Measurements from ENCODE around the gene RPGR.

RPGR gene, protein sequence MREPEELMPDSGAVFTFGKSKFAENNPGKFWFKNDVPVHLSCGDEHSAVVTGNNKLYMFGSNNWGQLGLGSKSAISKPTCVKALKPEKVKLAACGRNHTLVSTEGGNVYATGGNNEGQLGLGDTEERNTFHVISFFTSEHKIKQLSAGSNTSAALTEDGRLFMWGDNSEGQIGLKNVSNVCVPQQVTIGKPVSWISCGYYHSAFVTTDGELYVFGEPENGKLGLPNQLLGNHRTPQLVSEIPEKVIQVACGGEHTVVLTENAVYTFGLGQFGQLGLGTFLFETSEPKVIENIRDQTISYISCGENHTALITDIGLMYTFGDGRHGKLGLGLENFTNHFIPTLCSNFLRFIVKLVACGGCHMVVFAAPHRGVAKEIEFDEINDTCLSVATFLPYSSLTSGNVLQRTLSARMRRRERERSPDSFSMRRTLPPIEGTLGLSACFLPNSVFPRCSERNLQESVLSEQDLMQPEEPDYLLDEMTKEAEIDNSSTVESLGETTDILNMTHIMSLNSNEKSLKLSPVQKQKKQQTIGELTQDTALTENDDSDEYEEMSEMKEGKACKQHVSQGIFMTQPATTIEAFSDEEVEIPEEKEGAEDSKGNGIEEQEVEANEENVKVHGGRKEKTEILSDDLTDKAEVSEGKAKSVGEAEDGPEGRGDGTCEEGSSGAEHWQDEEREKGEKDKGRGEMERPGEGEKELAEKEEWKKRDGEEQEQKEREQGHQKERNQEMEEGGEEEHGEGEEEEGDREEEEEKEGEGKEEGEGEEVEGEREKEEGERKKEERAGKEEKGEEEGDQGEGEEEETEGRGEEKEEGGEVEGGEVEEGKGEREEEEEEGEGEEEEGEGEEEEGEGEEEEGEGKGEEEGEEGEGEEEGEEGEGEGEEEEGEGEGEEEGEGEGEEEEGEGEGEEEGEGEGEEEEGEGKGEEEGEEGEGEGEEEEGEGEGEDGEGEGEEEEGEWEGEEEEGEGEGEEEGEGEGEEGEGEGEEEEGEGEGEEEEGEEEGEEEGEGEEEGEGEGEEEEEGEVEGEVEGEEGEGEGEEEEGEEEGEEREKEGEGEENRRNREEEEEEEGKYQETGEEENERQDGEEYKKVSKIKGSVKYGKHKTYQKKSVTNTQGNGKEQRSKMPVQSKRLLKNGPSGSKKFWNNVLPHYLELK

DNA sequence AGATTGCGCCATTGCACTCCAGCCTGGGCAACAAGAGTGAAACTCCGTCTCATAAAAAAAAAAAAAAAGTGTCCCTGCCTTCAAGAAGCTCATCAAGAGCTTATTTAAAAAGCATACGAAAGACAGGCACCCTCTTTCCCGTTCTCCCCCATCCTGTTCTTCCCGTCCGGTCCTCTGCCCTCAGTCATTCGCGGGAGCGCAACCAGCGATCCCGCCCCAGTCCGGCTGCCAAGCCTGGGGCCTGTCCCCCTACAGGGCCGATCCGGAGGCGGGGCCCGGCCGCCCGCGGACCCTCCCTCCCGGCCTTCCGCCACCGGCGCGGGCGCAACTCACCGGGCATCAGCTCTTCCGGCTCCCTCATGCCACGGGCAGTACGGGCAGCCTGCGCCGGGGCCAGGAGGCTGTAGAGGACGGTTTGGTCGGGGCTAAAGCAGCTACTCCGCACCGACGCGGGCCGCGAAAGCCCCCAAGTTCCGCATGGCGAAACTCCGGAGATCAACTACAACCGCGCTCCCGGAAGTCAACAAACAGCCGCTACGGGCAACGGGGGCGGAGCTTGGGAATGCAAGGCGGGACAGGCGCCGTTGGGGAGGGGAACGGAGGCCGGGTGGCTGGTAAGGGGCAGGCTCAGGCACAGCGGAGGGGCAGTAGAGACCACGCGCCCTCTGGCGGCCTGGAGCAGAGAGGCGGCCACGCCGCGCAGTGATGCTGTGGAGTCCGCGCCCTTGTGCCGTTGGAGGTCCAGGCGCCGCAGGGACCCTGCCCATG, at the start of gene RPGR:
Gene RPGR, minus strand, starts transcription at position 503 of the 768 bp plus-strand sequence. Its CDS starts 142 bp downstream, at position 361.
- no peaks in the 10 kb centered on the region for H3K9me3 Mint-ChIP-seq
- peak within 1 kb of the TSS; percentile 100 for H3K27ac Mint-ChIP-seq
- no peaks in the 10 kb centered on the region for H3K27me3 Mint-ChIP-seq
- ATAC-seq (ENCODE audit: low read depth) (peak; percentile 89), DNase-seq (ENCODE audit: low spot score in 2 of 2) (peak; percentile 83 to 90)
- peaks cover 11% of the 10 kb centered on the region for H3K4me1 Mint-ChIP-seq
- H3K4me3 Mint-ChIP-seq, result peak within 1 kb of the TSS; percentile 96
- no peaks in the 10 kb centered on the region for H3K36me3 Mint-ChIP-seq

DNA sequence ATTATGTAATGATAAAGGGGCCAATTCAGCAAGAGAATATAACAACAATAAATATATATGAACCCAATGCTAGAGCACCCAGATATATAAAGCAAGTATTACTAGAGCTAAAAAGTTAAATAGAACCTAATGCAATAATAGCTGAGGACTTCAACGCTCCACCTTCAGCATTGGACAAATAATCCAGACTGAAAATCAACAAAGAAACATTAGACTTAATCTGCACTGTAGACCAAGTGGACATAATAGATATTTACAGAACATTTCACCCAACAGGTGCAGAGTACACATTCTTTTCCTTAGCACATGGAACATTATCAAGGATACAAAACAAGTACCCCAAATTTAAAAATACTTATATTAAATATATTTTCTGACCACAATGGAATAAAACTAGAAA, 49.4 kb upstream of the RPGR start:
- Mint-ChIP-seq H3K4me1 (no peaks in the 10 kb centered on the region), H3K36me3 (no peaks in the 10 kb centered on the region), H3K27me3 (peaks cover 4% of the 10 kb centered on the region), H3K27ac (no peak overlapping the region), H3K4me3 (no peak overlapping the region), H3K9me3 (peaks cover 1% of the 10 kb centered on the region)
- ATAC-seq (ENCODE audit: low read depth) (no peak), DNase-seq (ENCODE audit: low spot score in 2 of 2) (no peak)

DNA sequence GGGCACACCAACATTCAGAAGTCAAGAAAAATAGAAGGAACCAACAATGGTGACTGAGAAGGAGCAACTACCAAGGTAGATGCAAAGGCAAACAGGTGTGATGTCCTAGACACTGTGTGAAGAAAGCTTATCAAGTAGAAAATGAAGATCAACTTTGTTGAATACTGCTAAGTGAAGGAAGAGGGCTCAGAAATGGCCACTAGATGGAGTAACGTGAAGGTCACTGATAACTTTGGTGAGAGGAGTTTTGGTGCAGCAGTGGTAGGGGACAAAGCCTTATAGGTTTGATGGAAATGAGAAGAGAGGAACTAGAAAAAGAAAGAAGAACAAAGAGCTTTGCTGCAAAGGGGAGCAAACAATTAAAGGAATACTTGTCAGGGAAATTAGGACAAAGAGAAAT, 48.6 kb upstream of the RPGR start:
- ATAC-seq (ENCODE audit: low read depth), result no peak
- Mint-ChIP-seq H3K9me3 (peaks cover 1% of the 10 kb centered on the region), H3K27ac (no peak overlapping the region), H3K4me3 (no peak overlapping the region), H3K36me3 (no peaks in the 10 kb centered on the region), H3K27me3 (peaks cover 4% of the 10 kb centered on the region), H3K4me1 (no peaks in the 10 kb centered on the region)
- DNase-seq (ENCODE audit: low spot score in 2 of 2), result no peak

DNA sequence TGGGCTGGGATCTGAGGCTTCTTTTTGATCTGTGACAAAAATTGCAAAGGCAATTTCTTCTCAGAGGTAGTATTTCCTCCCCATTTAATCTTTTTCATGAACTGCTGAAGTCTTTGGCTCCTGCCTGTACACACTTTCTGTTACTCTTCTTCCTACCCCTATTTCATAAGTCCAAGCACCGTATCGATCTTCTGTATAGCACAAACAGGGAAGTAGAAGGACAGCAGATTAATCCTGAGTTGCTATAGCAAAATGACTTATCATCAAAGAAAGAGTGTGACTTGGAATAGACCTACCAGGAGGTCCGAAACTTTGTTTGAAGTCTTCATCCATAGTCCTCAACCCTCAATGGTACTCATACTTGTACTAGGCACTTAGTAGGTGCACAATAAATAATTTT, 47.1 kb upstream of the RPGR start:
- H3K9me3 Mint-ChIP-seq, result peaks cover 1% of the 10 kb centered on the region
- no peak for ATAC-seq (ENCODE audit: low read depth)
- H3K27me3 Mint-ChIP-seq, result peaks cover 4% of the 10 kb centered on the region

DNA sequence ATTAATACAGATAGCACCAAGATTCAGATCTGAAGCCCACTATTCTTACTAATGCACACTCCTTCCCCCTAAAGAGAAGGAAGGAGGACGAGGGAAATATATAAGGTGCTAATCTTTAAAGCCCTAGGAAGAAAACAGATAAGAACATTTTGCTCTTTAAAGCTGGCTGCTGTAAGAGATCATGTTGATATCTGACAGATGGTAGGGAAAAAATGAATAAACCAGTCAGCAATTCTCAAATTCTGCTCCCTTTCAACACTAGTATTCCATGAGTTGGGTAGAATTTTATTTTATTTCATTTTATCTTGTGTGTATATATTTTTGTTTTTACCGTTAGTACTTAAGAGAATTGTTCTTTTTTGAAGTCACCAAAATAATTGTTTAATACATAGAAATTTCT, 44.3 kb upstream of the RPGR start:
- Mint-ChIP-seq H3K4me3 (no peak overlapping the region), H3K27ac (no peak overlapping the region), H3K4me1 (no peaks in the 10 kb centered on the region), H3K27me3 (peaks cover 2% of the 10 kb centered on the region), H3K36me3 (no peaks in the 10 kb centered on the region), H3K9me3 (no peaks in the 10 kb centered on the region)
- no peak for DNase-seq (ENCODE audit: low spot score in 2 of 2)
- ATAC-seq (ENCODE audit: low read depth), result no peak

More for the DNA sequence above, 47.1 kb upstream of the RPGR start:
- Mint-ChIP-seq H3K36me3 (no peaks in the 10 kb centered on the region), H3K4me3 (no peak overlapping the region), H3K4me1 (no peaks in the 10 kb centered on the region), H3K27ac (no peak overlapping the region)
- no peak for DNase-seq (ENCODE audit: low spot score in 2 of 2)

DNA sequence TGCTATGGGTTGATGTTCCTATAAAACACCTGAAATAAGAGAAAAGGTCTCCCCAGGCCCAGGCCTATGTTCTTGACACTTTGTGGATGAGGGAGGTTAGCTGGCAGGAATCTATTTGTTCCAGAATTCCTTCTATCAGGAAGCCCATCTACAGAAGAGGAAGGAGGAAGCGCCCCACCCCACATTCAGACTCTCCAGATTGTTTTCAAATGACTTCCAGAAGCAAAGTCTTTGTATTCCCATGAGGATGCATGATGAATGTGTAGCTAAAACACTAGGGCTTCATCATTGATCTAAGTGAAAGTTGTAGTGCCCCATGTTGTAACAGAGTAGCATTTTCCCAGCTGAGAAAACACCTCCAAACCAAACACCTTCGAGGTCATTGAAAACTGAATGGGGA, 41.5 kb upstream of the RPGR start:
- ATAC-seq (ENCODE audit: low read depth) (no peak), DNase-seq (ENCODE audit: low spot score in 2 of 2) (no peak)
- no peak overlapping the region for H3K27ac Mint-ChIP-seq
- no peaks in the 10 kb centered on the region for H3K9me3 Mint-ChIP-seq
- peaks cover 2% of the 10 kb centered on the region for H3K27me3 Mint-ChIP-seq
- H3K36me3 Mint-ChIP-seq, result no peaks in the 10 kb centered on the region
- H3K4me3 Mint-ChIP-seq, result no peak overlapping the region
- H3K4me1 Mint-ChIP-seq, result no peaks in the 10 kb centered on the region

DNA sequence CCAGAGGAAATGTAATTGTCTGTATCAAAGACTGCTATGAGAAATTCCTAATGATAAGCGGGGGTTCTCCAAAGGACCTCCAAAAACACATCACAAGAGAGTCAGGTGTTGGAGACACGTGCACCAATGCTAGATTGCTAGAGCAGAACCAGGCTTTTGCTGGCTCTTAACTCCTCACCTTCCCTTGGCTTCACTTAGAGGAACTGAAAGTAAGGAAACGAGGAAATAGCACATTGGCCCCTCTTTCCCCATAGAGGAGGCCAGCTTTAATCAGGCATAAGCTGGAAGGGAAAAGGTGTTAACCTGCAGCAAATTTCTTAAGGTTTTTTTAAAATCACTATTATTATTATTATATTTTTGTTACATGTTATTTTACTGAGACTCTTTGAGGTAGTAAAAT, 38.6 kb upstream of the RPGR start:
- Mint-ChIP-seq H3K36me3 (no peaks in the 10 kb centered on the region), H3K27ac (no peak overlapping the region), H3K4me3 (no peak overlapping the region), H3K4me1 (no peaks in the 10 kb centered on the region), H3K27me3 (no peaks in the 10 kb centered on the region), H3K9me3 (no peaks in the 10 kb centered on the region)
- peak; percentile 24 for ATAC-seq (ENCODE audit: low read depth)
- DNase-seq (ENCODE audit: low spot score in 2 of 2), result no peak

DNA sequence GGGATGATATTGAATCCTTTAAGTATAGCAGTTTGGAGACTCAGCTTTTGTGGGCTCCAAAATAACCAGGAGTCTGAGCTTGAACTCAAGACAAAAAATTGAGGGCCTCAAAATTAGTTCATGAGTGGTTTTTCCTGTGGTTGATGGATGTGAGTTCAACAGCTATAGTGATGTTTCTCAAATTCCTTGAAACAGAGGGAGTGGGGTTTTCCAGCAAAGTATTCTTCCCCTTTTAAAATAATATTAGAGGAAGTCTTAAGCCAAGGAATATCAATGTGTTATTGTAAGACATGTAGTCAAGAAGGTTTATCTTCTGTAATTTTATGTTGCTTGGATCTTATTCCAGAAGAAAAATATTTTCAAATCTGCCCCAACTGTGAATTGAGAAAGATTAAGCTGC, 35.7 kb upstream of the RPGR start:
- Mint-ChIP-seq H3K9me3 (no peaks in the 10 kb centered on the region), H3K27me3 (no peaks in the 10 kb centered on the region), H3K4me3 (no peak overlapping the region), H3K36me3 (no peaks in the 10 kb centered on the region), H3K27ac (no peak overlapping the region), H3K4me1 (no peaks in the 10 kb centered on the region)
- ATAC-seq (ENCODE audit: low read depth), result no peak
- no peak for DNase-seq (ENCODE audit: low spot score in 2 of 2)

DNA sequence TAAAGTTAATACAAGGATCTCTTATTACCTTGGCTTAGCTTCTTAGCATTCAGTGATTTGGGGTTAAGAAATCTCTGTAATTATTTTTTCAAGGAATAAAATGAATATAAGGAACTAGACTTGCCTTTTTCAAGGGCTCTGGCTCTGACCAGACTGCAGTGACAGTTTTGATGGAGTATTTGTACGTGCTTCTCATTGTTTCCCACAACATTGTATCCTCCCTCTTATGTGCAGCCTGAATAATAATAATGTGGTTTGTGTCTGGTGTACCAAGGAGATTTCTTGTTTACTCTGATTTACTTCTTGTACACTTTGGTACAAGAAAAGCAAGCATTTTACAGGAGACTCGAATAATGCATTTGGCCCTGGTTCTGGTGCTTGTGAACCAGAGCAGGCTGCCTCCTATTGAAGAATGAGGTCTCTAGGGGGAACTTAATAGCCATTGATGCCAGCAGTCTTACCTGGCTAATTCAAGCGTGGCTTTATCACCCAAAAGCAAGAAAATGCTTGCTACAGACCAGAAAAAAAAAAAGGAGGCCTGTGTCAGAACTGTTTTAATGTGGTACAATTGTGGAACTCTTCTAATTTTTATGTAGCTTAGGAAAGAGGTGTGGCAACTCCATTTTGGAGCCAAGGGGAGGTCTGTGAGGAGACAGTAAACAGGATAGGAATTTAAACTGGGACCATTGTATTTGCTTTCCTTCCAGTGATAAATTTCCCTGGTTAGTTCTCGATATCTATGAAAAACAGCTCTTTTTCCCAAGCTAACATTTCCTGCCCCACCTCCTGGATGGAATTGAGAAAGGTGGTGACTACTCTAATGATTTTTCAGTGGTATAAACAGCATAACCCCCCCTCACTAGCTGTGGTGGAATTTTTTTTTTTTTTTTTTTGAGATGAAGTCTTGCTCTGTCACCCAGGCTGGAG, 30.7 kb upstream of the RPGR start:
- H3K27ac Mint-ChIP-seq, result no peak overlapping the region
- DNase-seq (ENCODE audit: low spot score in 2 of 2), result no peak

DNA sequence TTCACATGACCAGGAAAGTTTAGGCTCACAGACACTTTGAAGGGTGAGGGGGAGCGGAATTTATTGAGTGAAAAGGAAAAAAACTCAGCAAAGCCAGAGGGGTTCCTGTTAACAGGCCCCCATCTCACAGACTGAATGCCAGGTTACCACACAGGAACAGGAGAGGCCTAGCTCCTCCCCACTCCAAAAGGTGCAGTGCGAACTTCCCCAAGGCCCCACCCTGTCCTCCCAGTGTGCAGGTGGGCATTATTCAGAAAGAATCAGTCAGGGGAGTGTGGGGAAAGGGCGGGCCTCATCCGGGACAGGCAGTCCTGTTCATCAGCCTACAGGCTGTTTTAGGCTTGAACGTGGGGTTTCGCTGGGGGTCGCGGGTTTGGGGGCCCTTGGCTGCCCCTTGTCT, 29.1 kb upstream of the RPGR start:
- H3K36me3 Mint-ChIP-seq, result no peaks in the 10 kb centered on the region
- ATAC-seq (ENCODE audit: low read depth), result no peak

More for the DNA sequence above, 30.7 kb upstream of the RPGR start:
- H3K36me3 Mint-ChIP-seq, result no peaks in the 10 kb centered on the region
- no peaks in the 10 kb centered on the region for H3K4me1 Mint-ChIP-seq
- no peak for ATAC-seq (ENCODE audit: low read depth)
- H3K9me3 Mint-ChIP-seq, result no peaks in the 10 kb centered on the region
- no peak overlapping the region for H3K4me3 Mint-ChIP-seq
- H3K27me3 Mint-ChIP-seq, result no peaks in the 10 kb centered on the region

DNA sequence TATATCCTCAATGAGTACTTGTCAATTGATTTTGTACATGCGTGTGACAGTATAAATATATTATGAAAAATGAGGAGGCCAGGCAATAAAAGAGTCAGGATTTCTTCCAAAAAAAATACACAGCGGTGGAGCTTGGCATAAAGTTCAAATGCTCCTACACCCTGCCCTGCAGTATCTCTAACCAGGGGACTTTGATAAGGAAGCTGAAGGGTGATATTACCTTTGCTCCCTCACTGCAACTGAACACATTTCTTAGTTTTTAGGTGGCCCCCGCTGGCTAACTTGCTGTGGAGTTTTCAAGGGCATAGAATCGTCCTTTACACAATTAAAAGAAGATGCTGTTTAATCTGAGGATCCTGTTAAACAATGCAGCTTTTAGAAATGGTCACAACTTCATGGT, 25.1 kb upstream of the RPGR start, which contains the start of gene OTC:
Gene OTC, plus strand, starts transcription at position 243 of the 400 bp plus-strand sequence. Its CDS starts 93 bp downstream, at position 336.
- Mint-ChIP-seq H3K4me3 (no peak within 1 kb of the TSS), H3K27me3 (peaks cover 3% of the 10 kb centered on the region), H3K4me1 (no peaks in the 10 kb centered on the region), H3K9me3 (no peaks in the 10 kb centered on the region), H3K27ac (no peak within 1 kb of the TSS), H3K36me3 (no peaks in the 10 kb centered on the region)
- DNase-seq (ENCODE audit: low spot score in 2 of 2), result no peak
- ATAC-seq (ENCODE audit: low read depth), result no peak

More for the DNA sequence above, 29.1 kb upstream of the RPGR start:
- DNase-seq (ENCODE audit: low spot score in 2 of 2), result no peak
- Mint-ChIP-seq H3K9me3 (no peaks in the 10 kb centered on the region), H3K27me3 (no peaks in the 10 kb centered on the region), H3K4me3 (no peak overlapping the region), H3K27ac (no peak overlapping the region), H3K4me1 (no peaks in the 10 kb centered on the region)

DNA sequence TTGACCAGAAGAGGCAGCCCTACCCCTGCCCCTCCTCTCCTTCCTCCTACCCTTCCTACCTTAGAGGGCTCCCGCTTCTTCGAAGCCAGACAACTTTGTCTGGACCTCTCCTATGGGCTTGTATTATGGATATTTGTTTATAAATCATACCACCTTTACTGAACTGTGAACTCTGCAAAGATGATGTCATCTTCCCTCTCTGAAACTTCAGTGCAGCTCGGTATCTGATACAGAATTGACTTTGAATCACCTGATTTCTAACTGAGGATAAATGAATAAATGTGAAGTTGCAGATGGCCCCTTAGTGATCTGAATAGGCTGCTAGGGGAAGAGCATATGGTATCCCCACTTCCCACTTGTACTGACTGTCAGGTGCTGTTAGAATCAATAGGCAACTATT, 24.0 kb upstream of the RPGR start:
- ATAC-seq (ENCODE audit: low read depth), result no peak
- no peak for DNase-seq (ENCODE audit: low spot score in 2 of 2)
- no peaks in the 10 kb centered on the region for H3K9me3 Mint-ChIP-seq
- H3K4me1 Mint-ChIP-seq, result no peaks in the 10 kb centered on the region
- H3K27ac Mint-ChIP-seq, result no peak overlapping the region
- H3K27me3 Mint-ChIP-seq, result peaks cover 3% of the 10 kb centered on the region
- H3K36me3 Mint-ChIP-seq, result no peaks in the 10 kb centered on the region
- no peak overlapping the region for H3K4me3 Mint-ChIP-seq
